ENCODE measurements around the gene TGFBR1.
A peak's percentile ranks its signal among the peaks of the same experiment; 100 is the strongest.

TGFBR1 gene

GRCh38 chr9:99138424-99139284 is 33.7 kb downstream of the TGFBR1 start:
- DNase-seq, result no peak

GRCh38 chr9:99139868-99140267 is 35.0 kb downstream of the TGFBR1 start:
- DNase-seq, result no peak

- DNase-seq, result peak; percentile 64
These were observed 35.9 kb downstream of the TGFBR1 start for GRCh38 chr9:99140685-99141314.

GRCh38 chr9:99141849-99142248 is 36.9 kb downstream of the TGFBR1 start:
- no peak for DNase-seq

- no peak for DNase-seq
These were observed 37.4 kb downstream of the TGFBR1 start for GRCh38 chr9:99142275-99142674.

GRCh38 chr9:99143655-99144054 is 38.7 kb downstream of the TGFBR1 start:
- DNase-seq, result no peak

GRCh38 chr9:99144966-99145365 is 40.1 kb downstream of the TGFBR1 start:
- no peak for DNase-seq

- DNase-seq, result no peak
These were observed 41.7 kb downstream of the TGFBR1 start for GRCh38 chr9:99146574-99146973.

- no peak for DNase-seq
These were observed 42.3 kb downstream of the TGFBR1 start for GRCh38 chr9:99147177-99147576.

- peak in 1 of 2 donors; percentile 19 for DNase-seq
These were observed 45.7 kb downstream of the TGFBR1 start for GRCh38 chr9:99150451-99151171.

GRCh38 chr9:99154356-99154755 is 49.4 kb downstream of the TGFBR1 start:
- no peak for DNase-seq

GRCh38 chr9:99155736-99156135 is 50.8 kb downstream of the TGFBR1 start:
- DNase-seq, result no peak

- DNase-seq, result no peak
These were observed 53.7 kb downstream of the TGFBR1 start for GRCh38 chr9:99158629-99159028.

GRCh38 chr9:99160173-99160572 is 55.3 kb downstream of the TGFBR1 start:
- no peak for DNase-seq

- DNase-seq, result peak in 1 of 2 donors; percentile 48
These were observed 57.9 kb downstream of the TGFBR1 start for GRCh38 chr9:99162759-99163364.

- no peak for DNase-seq
These were observed 61.2 kb downstream of the TGFBR1 start for GRCh38 chr9:99166149-99166548.

GRCh38 chr9:99167119-99167518 is 62.2 kb downstream of the TGFBR1 start:
- no peak for DNase-seq

GRCh38 chr9:99167694-99168093 is 62.8 kb downstream of the TGFBR1 start:
- DNase-seq, result no peak

GRCh38 chr9:99169086-99169485 is 64.2 kb downstream of the TGFBR1 start:
- no peak for DNase-seq

GRCh38 chr9:99169982-99170761 is 65.3 kb downstream of the TGFBR1 start:
- no peak for DNase-seq

GRCh38 chr9:99171225-99172123 is 66.6 kb downstream of the TGFBR1 start:
- DNase-seq, result no peak

All from CD4-positive, alpha-beta T cell treated with Interleukin-4 for 1 hour (primary cell).